ENCODE results near the gene SNURF. TPM values are rescaled to one million over a fixed set of nuclear protein-coding genes. Genes with fewer than 3 reads are reported as not detected.
"Not testable (repeated sequence)": the region's sequence is repeated elsewhere in the genome, so short reads cannot be mapped to it uniquely, and the experiment has no call there.

The SNURF gene
- total RNA-seq, 1 experiment from 2014 or later = not detected

- in situ Hi-C loops (cut with HindIII; ENCODE audit: low pct_unique_long_range_greater_than_20kb, low sequenced_read_pairs) = no loop called here
- no peak for DNase-seq (ENCODE audit: low read depth)
Measured at GRCh38 chr15:24961967-24962366, 7.2 kb downstream of the SNURF start.

GRCh38 chr15:24962880-24963279 lies 8.1 kb downstream of the SNURF start:
- DNase-seq (ENCODE audit: low read depth) = no peak
- in situ Hi-C loops (cut with HindIII; ENCODE audit: low pct_unique_long_range_greater_than_20kb, low sequenced_read_pairs) = no loop called here

- no peak for DNase-seq (ENCODE audit: low read depth)
- in situ Hi-C loops (cut with HindIII; ENCODE audit: low pct_unique_long_range_greater_than_20kb, low sequenced_read_pairs) = no loop called here
Measured at GRCh38 chr15:24966364-24967103, 11.7 kb downstream of the SNURF start.

GRCh38 chr15:24971052-24971451 lies 16.3 kb downstream of the SNURF start:
- DNase-seq (ENCODE audit: low read depth) = no peak
- in situ Hi-C loops (cut with HindIII; ENCODE audit: low pct_unique_long_range_greater_than_20kb, low sequenced_read_pairs) = no loop called here

- no peak for DNase-seq (ENCODE audit: low read depth)
- in situ Hi-C loops (cut with HindIII; ENCODE audit: low pct_unique_long_range_greater_than_20kb, low sequenced_read_pairs) = no loop called here
Measured at GRCh38 chr15:24971772-24972171, 17.0 kb downstream of the SNURF start.

GRCh38 chr15:24972707-24973106 lies 17.9 kb downstream of the SNURF start:
- in situ Hi-C loops (cut with HindIII; ENCODE audit: low pct_unique_long_range_greater_than_20kb, low sequenced_read_pairs); DNase-seq (ENCODE audit: low read depth): not testable (repeated sequence)

- in situ Hi-C loops (cut with HindIII; ENCODE audit: low pct_unique_long_range_greater_than_20kb, low sequenced_read_pairs) = no loop called here
- DNase-seq (ENCODE audit: low read depth) = no peak
Measured at GRCh38 chr15:24976932-24977331, 22.1 kb downstream of the SNURF start.

GRCh38 chr15:24977686-24978085 lies 22.9 kb downstream of the SNURF start:
- no peak for DNase-seq (ENCODE audit: low read depth)
- in situ Hi-C loops (cut with HindIII; ENCODE audit: low pct_unique_long_range_greater_than_20kb, low sequenced_read_pairs) = no loop called here

GRCh38 chr15:24985224-24985623 lies 30.4 kb downstream of the SNURF start:
- in situ Hi-C loops (cut with HindIII; ENCODE audit: low pct_unique_long_range_greater_than_20kb, low sequenced_read_pairs) = no loop called here
- no peak for DNase-seq (ENCODE audit: low read depth)

DNA sequence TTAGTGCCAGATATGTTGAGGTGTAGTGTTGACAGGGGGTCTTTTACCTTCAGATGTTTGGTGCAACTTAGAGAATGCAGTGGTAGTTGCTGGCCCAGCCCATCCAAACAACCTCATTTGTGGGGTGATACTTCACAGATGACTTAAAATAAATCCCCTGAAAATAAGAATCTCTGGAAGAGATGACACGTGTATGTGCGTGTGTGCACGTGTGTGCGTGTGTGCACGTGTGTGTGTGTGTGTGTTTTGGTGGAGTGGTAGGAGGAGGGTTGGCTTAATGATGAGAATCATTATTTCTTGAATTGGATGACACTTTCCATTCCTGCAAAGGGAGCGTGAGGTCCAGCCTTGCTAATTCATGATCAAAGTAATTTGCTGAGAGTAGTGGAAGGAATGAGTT lies 31.9 kb downstream of the SNURF start:
- in situ Hi-C loops (cut with HindIII; ENCODE audit: low pct_unique_long_range_greater_than_20kb, low sequenced_read_pairs) = no loop called here
- no peak for DNase-seq (ENCODE audit: low read depth)

Other genes starting within 250 kb of the SNURF start
- gene SNRPN, start within 50 bp of the SNURF start, total RNA-seq (2014; rRNA removed; shearing (Covaris generic); ENCODE audit: low replicate concordance) = 101 and 128 TPM in 2 replicates